UCSD-AML1 (cell line): ENCODE results near the gene ALPP.
"Not testable (repeated sequence)": the region's sequence is repeated elsewhere in the genome, so short reads cannot be mapped to it uniquely, and the experiment has no call there.

Experiments
- DNase-seq: peaks from one replicate; lab custom pipeline; 2025; ENCODE audit not compliant: unreplicated experiment; lab: John Stamatoyannopoulos, UW

ALPP gene

DNA sequence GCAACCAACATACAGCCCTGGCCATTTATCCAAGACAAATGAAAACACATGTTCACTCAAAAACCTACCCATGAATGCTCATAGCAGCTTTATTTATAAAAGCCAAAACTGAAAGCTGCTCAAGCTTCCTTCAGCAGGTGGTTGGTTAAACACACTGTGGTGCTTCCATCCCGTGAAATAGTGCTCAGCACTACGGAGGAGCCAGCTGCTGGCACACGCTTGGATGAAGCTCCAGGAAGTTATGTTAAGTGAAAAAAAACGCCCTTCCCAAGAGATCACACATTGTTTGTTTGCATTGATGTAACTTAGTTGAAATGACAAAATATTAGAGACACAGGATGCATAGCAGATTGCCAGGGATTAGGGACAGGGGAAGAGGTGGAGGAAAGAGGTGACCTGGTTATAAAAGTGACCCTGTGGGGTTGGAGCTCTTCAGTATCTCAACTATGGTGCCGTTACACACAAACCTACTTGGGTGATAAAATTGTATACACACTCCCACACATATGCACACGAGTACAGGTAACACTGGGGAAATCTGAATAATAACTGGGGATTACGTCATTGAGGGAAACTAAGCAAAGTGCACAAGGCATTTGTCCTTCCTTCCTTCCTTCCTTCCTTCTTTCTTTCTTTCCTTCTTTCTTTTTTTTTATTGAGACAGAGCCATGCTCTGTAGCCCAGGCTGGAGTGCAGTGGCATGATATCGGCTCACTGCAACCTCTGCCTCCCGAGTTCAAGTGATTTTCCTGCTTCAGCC lies 21.9 kb downstream of the ALPP start:
- no peak for DNase-seq

DNA sequence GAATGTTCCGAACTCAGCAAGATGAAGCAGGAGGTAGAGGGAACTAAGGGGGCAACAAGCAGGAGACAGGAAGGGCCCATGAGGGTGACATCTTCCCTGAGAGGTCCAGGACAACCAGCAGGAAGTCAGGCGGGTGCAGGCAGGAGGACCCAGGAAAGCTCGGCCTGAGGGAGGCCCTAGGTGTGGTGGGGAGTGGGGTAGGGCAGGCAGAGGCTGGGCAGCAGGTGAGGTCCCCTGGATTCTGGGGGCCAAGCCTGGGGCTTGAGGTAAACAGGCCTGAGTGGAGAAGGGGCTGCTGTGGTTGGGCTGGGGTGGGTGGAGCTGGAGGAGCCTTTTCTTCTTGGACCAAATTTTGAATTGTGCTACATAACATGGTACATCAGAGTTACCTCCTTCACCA lies 24.0 kb downstream of the ALPP start:
- DNase-seq = no peak

DNA sequence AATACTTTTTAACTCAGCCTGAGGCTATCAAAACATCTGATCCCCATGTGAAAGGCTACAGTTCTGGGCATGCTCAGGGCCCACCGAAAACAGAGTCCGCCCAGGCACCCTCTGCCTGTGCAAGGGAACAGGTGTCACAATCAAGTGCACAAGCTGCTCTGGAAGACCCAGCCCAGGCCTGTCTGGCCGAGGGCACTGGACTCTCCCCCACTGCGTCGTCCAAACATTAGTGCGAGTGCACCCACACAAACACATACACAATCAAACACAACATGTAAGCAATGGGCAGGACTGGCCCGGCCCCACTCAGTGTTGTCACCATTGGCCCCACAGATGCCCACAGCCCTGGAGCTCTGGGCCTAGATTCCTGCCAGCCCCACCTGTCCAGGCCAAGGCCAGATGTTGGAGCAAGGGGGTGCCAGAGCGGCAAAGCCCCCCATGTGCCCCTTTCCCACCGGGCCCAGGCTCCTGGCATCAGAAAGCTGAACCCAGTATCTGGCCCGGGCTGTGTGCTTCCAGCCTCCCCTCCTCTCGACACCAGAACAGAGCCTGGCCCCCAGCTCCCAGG lies 27.5 kb downstream of the ALPP start:
- DNase-seq = no peak

DNA sequence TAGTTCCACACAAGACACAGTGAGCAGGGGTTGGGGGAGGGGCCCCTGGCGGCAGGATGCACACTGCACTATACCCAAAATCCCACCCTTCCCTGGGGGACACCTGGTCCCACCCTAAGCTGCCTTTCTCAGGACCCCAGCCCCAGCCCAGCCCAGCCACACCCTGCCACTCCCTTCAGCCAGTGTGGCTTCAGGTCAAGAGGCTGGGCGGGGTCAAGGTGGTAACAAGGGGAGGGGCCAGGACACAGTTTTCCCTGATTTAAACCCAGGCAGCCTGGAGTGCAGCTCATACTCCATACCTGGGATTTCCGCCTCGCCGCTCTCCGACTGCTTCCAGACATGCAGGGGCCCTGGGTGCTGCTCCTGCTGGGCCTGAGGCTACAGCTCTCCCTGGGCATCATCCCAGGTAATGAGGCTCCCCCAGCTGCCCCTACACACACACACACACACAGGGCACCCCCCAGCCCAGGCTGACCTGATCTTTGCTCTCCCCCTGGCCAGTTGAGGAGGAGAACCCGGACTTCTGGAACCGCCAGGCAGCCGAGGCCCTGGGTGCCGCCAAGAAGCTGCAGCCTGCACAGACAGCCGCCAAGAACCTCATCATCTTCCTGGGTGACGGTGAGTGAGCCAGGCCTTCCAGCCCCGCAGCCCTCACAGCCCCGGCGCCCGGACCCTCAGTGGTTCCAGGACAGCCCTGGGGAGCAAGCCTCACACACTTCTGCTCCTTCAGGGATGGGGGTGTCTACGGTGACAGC lies 28.2 kb downstream of the ALPP start, which contains the start of gene ALPG:
Gene ALPG, plus strand, starts transcription at position 289 of the 755 bp plus-strand sequence. Its CDS starts 51 bp downstream, at position 340.
- no peak for DNase-seq

DNA sequence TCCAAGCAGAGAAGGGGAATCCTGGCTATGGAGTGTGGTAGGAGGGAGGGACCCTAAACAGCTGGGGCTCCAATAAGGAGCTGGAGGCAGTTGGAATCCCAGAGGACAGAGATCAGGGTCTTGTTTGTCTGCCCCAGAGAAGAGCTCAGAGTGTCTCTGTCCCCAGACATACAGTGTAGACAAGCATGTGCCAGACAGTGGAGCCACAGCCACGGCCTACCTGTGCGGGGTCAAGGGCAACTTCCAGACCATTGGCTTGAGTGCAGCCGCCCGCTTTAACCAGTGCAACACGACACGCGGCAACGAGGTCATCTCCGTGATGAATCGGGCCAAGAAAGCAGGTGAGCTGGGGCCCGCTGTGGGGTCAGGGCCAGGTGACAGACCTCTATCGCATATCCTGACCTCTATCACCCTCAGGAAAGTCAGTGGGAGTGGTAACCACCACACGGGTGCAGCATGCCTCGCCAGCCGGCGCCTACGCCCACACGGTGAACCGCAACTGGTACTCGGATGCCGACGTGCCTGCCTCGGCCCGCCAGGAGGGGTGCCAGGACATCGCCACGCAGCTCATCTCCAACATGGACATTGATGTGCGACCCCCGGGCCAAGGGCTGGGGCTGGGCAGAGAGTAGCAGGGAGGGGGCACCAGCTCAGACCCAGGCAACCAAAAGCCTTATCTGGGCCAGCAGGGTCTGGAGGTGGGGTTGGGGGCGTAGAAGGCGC lies 29.0 kb downstream of the ALPP start:
- not testable (repeated sequence) for DNase-seq

DNA sequence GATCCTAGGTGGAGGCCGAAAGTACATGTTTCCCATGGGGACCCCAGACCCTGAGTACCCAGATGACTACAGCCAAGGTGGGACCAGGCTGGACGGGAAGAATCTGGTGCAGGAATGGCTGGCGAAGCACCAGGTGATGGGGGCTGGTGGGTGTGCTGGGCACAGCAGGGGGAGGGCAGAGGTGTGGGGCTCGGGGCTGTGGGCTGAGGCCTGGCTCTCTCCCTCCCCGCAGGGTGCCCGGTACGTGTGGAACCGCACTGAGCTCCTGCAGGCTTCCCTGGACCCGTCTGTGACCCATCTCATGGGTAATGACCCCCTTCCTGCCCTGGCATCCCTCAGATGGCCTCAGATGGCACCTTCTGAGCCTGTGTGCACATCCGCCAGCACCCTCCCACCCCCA lies 29.7 kb downstream of the ALPP start:
- not testable (repeated sequence) for DNase-seq

DNA sequence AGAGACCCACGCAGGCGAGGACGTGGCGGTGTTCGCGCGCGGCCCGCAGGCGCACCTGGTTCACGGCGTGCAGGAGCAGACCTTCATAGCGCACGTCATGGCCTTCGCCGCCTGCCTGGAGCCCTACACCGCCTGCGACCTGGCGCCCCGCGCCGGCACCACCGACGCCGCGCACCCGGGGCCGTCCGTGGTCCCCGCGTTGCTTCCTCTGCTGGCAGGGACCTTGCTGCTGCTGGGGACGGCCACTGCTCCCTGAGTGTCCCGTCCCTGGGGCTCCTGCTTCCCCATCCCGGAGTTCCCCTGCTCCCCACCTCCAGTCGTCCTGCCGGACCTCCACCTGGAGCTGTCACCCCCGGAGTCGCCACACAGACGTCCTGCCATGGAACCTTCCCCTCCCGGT lies 31.1 kb downstream of the ALPP start:
- not testable (repeated sequence) for DNase-seq

DNA sequence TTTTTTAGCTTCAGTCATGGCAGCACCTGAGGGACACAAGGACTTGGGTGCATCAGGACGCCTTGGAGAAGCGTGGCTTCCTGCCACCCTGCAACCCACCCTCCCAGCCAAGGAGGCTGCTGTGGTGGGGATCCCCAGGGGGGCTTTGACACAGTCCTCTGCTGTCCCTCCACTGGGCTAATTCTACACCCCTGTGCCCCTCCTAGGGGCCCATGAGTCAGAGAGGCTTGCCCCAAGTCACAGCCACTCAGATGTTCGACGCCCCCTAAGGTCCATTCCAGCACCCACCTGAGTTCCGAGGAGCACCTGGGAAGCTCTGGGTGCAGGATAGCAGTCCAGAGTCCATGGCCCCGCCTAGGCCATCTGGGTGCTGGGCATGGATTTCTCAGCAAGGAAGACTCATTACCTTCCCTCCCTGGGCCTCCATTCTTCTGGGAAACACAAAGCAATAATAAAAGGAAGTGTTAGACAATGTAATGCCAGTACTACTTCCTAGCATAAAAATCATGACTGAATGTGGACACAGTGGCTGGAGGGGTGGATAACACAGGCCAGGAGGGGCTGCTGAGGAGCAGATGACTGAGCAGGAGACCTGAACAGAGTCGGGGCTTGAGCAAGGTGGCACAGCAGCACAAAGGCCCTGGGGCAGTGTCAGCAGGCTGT lies 31.8 kb downstream of the ALPP start:
- DNase-seq = no peak

DNA sequence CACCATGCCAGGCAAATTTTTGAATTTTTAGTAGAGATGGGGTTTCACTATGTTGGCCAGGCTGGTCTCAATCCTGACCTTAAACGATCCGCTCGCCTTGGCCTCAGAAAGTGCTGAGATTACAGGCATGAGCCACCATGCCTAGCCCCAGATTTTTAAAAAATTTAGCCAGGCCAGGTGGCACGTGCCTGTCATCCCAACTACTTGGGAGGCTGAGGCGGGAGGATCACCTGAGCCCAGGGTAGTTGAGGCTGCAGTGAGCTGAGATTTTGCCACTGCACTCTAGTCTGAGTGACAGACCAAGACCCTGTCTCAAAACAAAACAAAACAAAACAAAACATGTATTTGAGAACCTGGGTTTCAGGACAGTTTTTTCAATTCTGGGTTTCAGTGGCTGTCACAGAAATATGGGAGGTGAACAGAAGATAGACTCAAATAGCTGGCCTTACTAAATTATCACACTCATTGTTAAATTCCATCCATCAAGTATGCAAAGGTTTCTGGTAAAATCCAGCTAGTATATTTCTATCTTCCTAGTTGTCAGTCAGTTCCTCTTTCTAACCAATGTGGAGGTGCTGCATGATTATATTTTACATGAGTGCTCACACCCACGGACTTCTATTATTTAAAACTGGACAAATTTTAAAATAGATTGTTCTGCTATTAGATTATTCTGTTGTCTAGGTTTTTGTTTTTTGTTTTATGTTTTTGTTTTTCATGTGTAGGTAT lies 33.5 kb downstream of the ALPP start:
- no peak for DNase-seq

DNA sequence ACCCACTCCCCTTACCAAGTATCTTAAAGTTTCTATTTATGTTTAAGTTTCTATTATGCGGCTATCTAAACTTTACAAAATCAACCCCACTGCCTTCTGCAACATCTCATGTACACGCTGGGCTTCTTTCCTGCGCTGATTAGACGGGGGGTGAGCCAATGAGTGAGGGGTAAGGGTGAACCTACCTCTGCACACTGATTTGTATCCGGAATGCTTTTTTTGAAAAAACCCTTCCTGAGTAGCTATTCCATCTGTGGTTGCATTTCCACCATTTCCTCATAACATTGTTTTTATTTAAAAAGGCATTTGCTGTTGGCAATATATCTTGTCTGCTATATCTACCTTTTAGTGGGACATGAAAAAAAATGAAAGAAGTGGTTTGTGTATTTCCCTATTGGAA lies 34.4 kb downstream of the ALPP start:
- DNase-seq = no peak

DNA sequence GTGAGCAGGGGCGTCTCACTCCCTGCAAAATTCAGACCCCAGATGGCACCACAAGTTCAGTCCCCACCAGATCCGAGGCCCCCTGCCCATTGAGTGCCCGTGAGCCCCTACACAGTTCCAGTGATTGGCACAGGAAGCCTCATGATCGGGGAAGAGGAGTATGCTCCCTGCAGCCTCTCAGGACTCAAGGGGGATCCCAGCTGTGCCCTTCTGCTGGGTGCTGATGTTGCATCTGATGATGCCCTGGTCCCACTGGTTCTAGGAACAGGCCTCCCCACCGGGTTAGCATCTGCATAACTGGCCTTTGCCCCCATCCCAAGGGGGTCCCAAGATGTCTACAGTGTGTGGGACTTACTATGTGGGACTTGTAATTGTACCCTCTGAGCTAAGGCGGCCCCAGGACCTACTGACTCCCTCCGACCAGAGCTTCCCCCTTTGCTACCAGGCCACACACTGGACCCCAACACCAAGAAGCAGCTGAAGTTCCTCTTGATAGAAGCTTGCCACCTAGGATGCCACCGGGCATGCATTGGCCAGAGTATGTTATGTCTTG lies 36.7 kb downstream of the ALPP start:
- DNase-seq = no peak

DNA sequence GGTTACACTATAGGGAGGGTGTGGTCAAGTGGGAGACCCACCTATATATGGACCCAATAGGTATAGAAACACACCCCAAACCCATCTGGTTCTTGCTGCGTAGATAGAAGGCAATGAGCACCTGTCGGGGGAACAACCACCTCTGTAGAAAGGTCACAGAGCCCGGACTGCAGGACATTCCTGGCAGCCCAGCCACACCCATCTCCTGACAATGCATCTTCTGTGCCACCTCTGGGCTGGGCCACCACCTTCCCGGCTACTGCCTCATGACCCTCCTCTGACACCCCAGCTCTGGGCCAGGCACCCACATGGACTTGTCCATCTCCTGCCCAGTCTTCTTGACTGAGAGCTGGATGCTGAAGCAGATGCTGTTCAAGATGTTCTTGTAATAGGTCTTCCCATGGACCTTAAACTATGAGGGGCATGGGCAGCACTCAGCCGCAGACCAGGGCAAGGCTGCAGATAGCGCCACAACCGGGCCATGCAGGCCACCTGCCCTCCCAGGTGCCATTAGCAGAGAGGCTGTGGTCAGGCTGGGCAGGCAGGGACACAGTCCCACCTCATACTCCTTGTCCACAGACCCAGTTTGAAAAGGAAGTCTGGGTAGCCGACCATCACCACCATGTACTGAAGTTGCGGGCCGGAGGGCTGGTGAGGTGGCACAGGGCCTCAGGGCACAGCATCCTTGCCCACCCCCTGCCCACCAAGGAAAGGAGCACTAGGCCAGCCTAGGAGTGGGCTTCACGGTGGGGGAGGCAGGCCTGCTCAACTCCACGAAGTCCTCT lies 37.4 kb downstream of the ALPP start:
- DNase-seq = no peak

DNA sequence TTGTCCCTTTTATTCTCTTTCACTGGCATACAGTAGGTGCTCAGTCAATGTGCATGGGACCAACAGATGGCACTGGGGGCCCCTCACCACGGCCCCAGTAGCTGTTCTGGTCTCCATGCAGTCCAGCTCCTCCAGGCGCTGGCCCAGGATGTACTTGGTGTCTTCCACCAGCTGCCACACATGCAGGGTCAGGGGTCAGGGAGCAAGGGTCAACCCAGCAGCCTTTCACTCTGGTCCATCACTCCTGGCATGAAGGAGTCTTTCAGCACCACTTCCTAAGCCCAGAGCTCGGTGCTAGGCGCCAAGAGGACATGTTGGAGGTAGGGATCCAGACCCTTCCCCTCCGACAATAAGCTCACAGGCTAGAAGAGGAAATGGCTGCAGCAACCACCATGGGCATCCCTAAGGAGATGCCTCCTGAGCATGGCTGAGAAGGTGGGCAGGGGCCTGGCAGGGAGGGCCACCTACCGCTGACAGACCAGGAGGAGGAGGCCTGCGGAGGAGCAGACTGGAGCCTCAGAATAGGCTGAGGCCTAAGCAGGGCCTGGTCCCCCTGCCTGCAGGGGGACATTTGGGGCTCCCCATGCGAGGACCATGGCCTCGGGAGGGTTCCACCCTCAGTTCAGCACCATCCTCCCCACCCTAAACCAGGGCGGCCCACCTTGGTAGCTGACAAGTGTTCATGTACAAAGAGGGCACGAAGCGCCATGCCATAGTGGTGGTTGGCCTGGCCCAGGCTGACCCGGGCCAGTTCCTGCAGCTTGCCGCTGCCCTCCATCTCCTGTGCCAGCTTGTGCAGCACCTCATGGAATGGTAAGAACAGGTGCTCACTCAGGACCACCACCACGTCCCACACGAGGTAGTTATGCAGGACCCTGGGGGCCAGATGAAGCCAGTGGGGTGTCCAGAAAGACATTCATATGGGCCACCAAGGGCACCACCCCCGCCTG lies 38.2 kb downstream of the ALPP start:
- DNase-seq = no peak

DNA sequence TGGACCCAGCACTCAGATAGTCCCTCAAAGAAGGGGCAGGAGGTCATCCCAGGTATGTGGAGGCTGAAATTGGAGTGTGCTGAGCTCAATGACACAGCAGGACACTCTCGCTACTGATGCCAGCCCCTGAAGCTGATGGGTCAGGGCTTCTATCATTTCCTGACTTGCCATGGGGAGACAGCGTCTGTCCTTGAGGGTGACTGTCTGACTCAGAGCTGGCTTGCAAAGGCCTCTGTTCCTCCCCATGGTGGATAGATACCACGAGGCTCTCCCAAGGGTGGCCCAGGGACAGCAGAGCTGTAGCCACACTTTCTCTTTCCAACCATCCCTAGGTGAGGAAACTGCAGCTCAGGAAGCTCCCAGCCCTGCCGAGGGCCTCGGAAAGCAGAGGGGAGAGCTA lies 38.9 kb downstream of the ALPP start:
- DNase-seq = no peak

DNA sequence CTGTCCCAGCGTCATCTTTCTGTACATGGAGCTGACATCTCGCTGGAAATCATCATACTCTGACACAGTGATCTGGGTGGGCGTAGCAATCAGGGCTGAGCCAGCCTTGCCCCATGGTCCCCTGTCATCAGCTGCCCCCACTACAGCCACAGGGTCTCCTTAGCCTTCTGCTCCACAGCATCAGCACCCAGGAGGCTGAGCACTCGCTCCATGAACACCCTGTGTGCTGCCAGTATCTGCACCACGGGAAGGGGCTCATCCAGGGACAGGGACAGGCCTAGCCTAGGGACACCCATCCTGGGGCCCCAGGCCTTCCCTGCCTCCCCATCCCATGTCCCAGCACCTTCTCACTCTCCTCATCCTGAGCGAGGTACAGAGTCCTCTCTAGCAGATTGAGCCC lies 39.5 kb downstream of the ALPP start:
- no peak for DNase-seq

DNA sequence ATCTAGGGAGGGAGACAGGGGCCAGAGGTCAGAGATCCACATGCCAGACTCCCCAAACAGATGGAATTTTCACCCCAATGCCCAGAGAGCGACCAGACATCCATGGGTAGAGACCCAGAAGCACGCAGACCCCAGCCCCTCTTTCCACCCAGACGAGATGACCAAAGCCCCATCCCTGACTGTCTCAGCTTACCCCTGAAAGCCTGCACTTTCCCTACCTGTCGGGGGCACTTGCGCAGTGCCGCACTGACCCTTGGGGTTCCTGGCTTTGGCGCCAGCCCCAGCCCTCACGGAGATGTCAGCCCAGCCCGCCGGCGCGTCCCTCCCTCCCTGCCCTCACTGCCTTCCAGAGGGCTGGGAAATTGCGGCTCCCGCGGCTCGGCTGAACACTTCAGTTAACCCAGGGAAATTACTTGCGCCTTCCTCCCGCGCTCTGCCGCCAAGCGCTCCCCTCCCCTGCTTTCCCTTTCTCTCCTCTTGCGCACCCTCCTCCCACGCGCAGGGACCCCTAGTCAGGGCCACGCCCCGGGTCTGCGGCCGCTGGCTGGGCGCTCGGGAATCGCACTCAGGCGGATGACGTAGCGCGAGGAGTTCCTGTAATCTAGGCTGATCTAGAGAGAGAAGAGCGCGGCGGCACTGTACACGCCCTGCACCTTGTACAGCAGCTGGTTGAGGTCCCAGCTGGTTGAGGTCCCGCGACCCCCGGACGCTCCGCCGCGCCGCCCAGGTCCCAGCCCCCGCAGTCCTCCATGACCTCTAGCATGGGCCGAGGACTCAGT lies 40.1 kb downstream of the ALPP start:
- DNase-seq = peak; percentile 53
